CD4-positive, alpha-beta T cell (primary cell): ENCODE data around the gene SORCS2. TPM values are rescaled to one million over a fixed set of nuclear protein-coding genes. Genes with fewer than 3 reads are reported as not detected.

Experiments used
- ATAC-seq: fragments of 200-7000 bp; cut with Tn5 transposase; one replicate; pipeline ENCODE4 v1.10.0; 2022; ENCODE audit warnings: mild to moderate bottlenecking; ENCODE audit not compliant: poor library complexity
- CTCF ChIA-PET: fragments of 350-600 bp; sonication (Branson Sonifier 250); formaldehyde crosslinking; loops from one replicate; lab custom pipeline; 2021; ENCODE audit warnings: antibody characterized with exemption, inconsistent platforms; lab: Charles Lee
- POLR2A ChIA-PET: fragments of 350-600 bp; sonication (Branson Sonifier 250); formaldehyde crosslinking; loops from one replicate; lab custom pipeline; 2021; ENCODE audit warnings: antibody characterized with exemption, inconsistent platforms; lab: Charles Lee
- DNase-seq, 14 experiments: peaks; one replicate each; pipeline ENCODE4 v3.0.0-alpha.2; 2013 to 2020; ENCODE audit warnings: mixed read lengths in 2 of 14
- H3K27ac ChIP-seq, 2 donors: one replicate each; pipeline versions ENCODE4 v1.5.1 to v1.7.0; 2013; ENCODE audit warnings: low read length in 2 of 2, low read depth in 1 of 2, mild to moderate bottlenecking in 1 of 2
- H3K27me3 ChIP-seq, 2 experiments: 1 replicate in 1 of 2; 2 replicates in 1 of 2; pipeline versions ENCODE4 v1.6.1 to v1.7.0; 2013; ENCODE audit warnings: low read length in 2 of 2, control low read depth in 1 of 2, mild to moderate bottlenecking in 1 of 2, moderate library complexity in 1 of 2; ENCODE audit not compliant: insufficient read depth in 2 of 2, control insufficient read depth in 1 of 2
- H3K36me3 ChIP-seq: one replicate; pipeline ENCODE4 v1.6.1; 2013; ENCODE audit warnings: low read length, control low read depth; ENCODE audit not compliant: insufficient read depth
- H3K4me1 ChIP-seq: one replicate; pipeline ENCODE4 v1.6.1; 2013; ENCODE audit warnings: low read length, control low read depth; ENCODE audit not compliant: insufficient read depth
- H3K4me3 ChIP-seq: one replicate; pipeline ENCODE4 v1.5.1; 2013; ENCODE audit warnings: mild to moderate bottlenecking, low read length, moderate library complexity
- H3K9me3 ChIP-seq, 2 experiments: 1 replicate in 1 of 2; 2 replicates in 1 of 2; pipeline versions ENCODE4 v1.6.1 to v1.7.0; 2013; ENCODE audit warnings: low read length in 2 of 2, mild to moderate bottlenecking in 2 of 2, control low read depth in 1 of 2, moderate library complexity in 1 of 2; ENCODE audit not compliant: control insufficient read depth in 1 of 2, insufficient read depth in 1 of 2
- H3K27ac Mint-ChIP-seq: one replicate; pipeline ENCODE4 v1.8.0; 2020; ENCODE audit warnings: mixed read lengths
- H3K27me3 Mint-ChIP-seq: one replicate; pipeline ENCODE4 v1.8.0; 2021; ENCODE audit warnings: mixed read lengths
- H3K36me3 Mint-ChIP-seq: one replicate; pipeline ENCODE4 v1.8.0; 2021; ENCODE audit warnings: low read depth, mixed read lengths
- H3K4me1 Mint-ChIP-seq: one replicate; pipeline ENCODE4 v1.8.0; 2021; ENCODE audit warnings: low read depth, mixed read lengths
- H3K4me3 Mint-ChIP-seq: one replicate; pipeline ENCODE4 v1.8.0; 2020; ENCODE audit warnings: mild to moderate bottlenecking, mixed read lengths
- H3K9me3 Mint-ChIP-seq: one replicate; pipeline ENCODE4 v1.8.0; 2020; ENCODE audit warnings: mixed read lengths
- intact Hi-C, 2 experiments: fragments of 100-400 bp; cut with DNase I in 1 of 2; cut with micrococcal nuclease in 1 of 2; formaldehyde crosslinking; loops; one replicate each; pipeline versions ENCODE4 v1.15.1 to v1.9.0; 2023 to 2025; cut with DNase I, micrococcal nuclease
- total RNA-seq, 174 experiments: library from RNA in 2 of 174; stranded (reverse) in 2 of 174; gene quantifications; one replicate each; pipeline ENCODE4 v1.2.3 and lab custom pipeline; 2021 to 2026
- TF ChIP-seq, protein P1 (sequence below): fragments of 200-600 bp; IDR thresholded peaks from one replicate; pipeline ENCODE4 v1.8.0; 2022; ENCODE audit warnings: antibody characterized with exemption, mild to moderate bottlenecking

SORCS2 gene
- total RNA-seq, 2 experiments from 2014 or later: not detected

DNA sequence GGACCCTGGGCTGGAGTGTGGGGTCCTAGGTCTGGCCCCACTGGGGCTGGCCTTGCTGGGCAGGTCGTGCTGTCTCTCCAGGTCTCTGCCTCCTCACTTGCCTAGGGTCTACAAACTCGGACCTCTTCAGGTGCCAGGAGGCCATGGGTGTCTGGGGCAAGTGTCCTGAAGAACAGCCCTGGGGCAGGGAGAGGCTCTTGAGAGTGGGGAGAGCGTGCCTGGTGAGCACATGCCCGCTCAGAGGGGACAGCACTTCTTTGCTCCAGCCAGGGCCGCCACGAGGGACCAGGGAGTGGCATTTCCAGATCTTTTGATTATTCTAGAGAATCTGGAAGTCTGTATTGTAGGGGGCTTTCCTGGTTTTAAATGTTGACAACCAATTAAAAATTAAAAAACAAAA, 63.7 kb downstream of the SORCS2 start:
- Mint-ChIP-seq H3K4me1 (no peaks in the 10 kb centered on the region), H3K27ac (no peak overlapping the region), H3K36me3 (no peaks in the 10 kb centered on the region), H3K27me3 (peaks cover 9% of the 10 kb centered on the region), H3K9me3 (no peaks in the 10 kb centered on the region), H3K4me3 (no peak overlapping the region)
- intact Hi-C loops: no loop called here
- CTCF ChIA-PET: no interaction called here
- Histone ChIP-seq H3K36me3 (no peaks in the 10 kb centered on the region), H3K4me1 (no peaks in the 10 kb centered on the region), H3K27ac (no peak overlapping the region), H3K4me3 (no peak overlapping the region), H3K9me3 (peaks cover 0 to 18% of the 10 kb centered on the region in 2 experiments), H3K27me3 (no peaks in the 10 kb centered on the region)
- POLR2A ChIA-PET: no interaction called here
- ATAC-seq (no peak), DNase-seq (no peak)
- TF ChIP-seq, protein P1, sequence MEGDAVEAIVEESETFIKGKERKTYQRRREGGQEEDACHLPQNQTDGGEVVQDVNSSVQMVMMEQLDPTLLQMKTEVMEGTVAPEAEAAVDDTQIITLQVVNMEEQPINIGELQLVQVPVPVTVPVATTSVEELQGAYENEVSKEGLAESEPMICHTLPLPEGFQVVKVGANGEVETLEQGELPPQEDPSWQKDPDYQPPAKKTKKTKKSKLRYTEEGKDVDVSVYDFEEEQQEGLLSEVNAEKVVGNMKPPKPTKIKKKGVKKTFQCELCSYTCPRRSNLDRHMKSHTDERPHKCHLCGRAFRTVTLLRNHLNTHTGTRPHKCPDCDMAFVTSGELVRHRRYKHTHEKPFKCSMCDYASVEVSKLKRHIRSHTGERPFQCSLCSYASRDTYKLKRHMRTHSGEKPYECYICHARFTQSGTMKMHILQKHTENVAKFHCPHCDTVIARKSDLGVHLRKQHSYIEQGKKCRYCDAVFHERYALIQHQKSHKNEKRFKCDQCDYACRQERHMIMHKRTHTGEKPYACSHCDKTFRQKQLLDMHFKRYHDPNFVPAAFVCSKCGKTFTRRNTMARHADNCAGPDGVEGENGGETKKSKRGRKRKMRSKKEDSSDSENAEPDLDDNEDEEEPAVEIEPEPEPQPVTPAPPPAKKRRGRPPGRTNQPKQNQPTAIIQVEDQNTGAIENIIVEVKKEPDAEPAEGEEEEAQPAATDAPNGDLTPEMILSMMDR: no peak

GRCh38 chr4:7256984-7257810, 64.9 kb downstream of the SORCS2 start:
- no peak overlapping the region for H3K27ac Mint-ChIP-seq
- no peaks in the 10 kb centered on the region for H3K27me3 ChIP-seq

GRCh38 chr4:7259039-7259438, 66.7 kb downstream of the SORCS2 start:
- ATAC-seq: no peak
- POLR2A ChIA-PET: no interaction called here
- H3K9me3 ChIP-seq: peaks cover 0 to 24% of the 10 kb centered on the region in 2 experiments

More at GRCh38 chr4:7256984-7257810, 64.9 kb downstream of the SORCS2 start:
- no peak overlapping the region for H3K4me3 ChIP-seq
- intact Hi-C loops: no loop called here
- Mint-ChIP-seq H3K36me3 (no peaks in the 10 kb centered on the region), H3K4me3 (no peak overlapping the region), H3K4me1 (no peaks in the 10 kb centered on the region), H3K27me3 (peaks cover 9% of the 10 kb centered on the region), H3K9me3 (no peaks in the 10 kb centered on the region)
- ChIA-PET CTCF (no interaction called here), POLR2A (no interaction called here)
- H3K36me3 ChIP-seq: no peaks in the 10 kb centered on the region
- ATAC-seq: no peak
- peaks cover 0 to 18% of the 10 kb centered on the region in 2 experiments for H3K9me3 ChIP-seq
- H3K4me1 ChIP-seq: no peaks in the 10 kb centered on the region
- H3K27ac ChIP-seq: no peak overlapping the region
- TF ChIP-seq, protein P1: no peak
- no peak for DNase-seq

More at GRCh38 chr4:7259039-7259438, 66.7 kb downstream of the SORCS2 start:
- H3K4me3 ChIP-seq: no peak overlapping the region
- CTCF ChIA-PET: no interaction called here
- TF ChIP-seq, protein P1: no peak
- peaks cover 9% of the 10 kb centered on the region for H3K27me3 Mint-ChIP-seq
- no peak for DNase-seq
- no peak overlapping the region for H3K4me3 Mint-ChIP-seq
- no peaks in the 10 kb centered on the region for H3K4me1 ChIP-seq
- H3K4me1 Mint-ChIP-seq: no peaks in the 10 kb centered on the region
- H3K36me3 ChIP-seq: no peaks in the 10 kb centered on the region
- H3K27ac ChIP-seq: no peak overlapping the region
- no peaks in the 10 kb centered on the region for H3K9me3 Mint-ChIP-seq
- H3K36me3 Mint-ChIP-seq: no peaks in the 10 kb centered on the region
- intact Hi-C loops: no loop called here
- H3K27ac Mint-ChIP-seq: no peak overlapping the region
- peaks cover 0 to 3% of the 10 kb centered on the region in 2 experiments for H3K27me3 ChIP-seq
